HEK293 (cell line): ENCODE data around the gene CNTN2.

Source experiments
- CTCF ChIA-PET: fragments of 350-600 bp; formaldehyde crosslinking; extraction: SDS; loops from one replicate; lab custom pipeline; 2021; ENCODE audit warnings: antibody characterized with exemption; lab: Yijun Ruan, JAX
- POLR2A ChIA-PET: fragments of 300-600 bp; formaldehyde crosslinking; extraction: SDS; loops from one replicate; lab custom pipeline; 2020; ENCODE audit warnings: antibody characterized with exemption, inconsistent platforms; lab: Yijun Ruan, JAX
- H3K27ac ChIP-seq: fragments of 200-500 bp; sonication (Bioruptor generic); 2 replicates; pipeline ENCODE4 v1.5.1; 2014; ENCODE audit warnings: low read depth, low read length, control low read depth, inconsistent platforms; ENCODE audit errors: extremely low read depth
- H3K36me3 ChIP-seq, 2 experiments: fragments of 200-500 bp in 1 of 2; sonication (Bioruptor generic) in 1 of 2; 1 replicate in 1 of 2; 2 replicates in 1 of 2; pipeline ENCODE4 v1.5.1; 2014 to 2017; ENCODE audit warnings: inconsistent platforms in 2 of 2, low read length in 2 of 2; ENCODE audit not compliant: control insufficient read depth in 2 of 2, insufficient read depth in 1 of 2
- H3K4me1 ChIP-seq: fragments of 200-500 bp; sonication (Bioruptor generic); 2 replicates; pipeline ENCODE4 v1.5.1; 2014; ENCODE audit warnings: mild to moderate bottlenecking, low read length, inconsistent platforms; ENCODE audit not compliant: control insufficient read depth, insufficient read depth
- H3K4me3 ChIP-seq: 2 replicates; pipeline ENCODE4 v1.5.1; 2011; ENCODE audit warnings: low read depth, mild to moderate bottlenecking, control low read depth, low read length, moderate library complexity
- H3K9me3 ChIP-seq: fragments of 200-500 bp; sonication (Bioruptor generic); 2 replicates; pipeline ENCODE4 v1.5.1; 2014; ENCODE audit warnings: low read depth, low read length, inconsistent platforms; ENCODE audit not compliant: control insufficient read depth, insufficient read depth
- KLF16 ChIP-seq: fragments of 450-650 bp; formaldehyde crosslinking; IDR thresholded peaks from 2 replicates; pipeline ENCODE4 v1.5.1; 2017; ENCODE audit warnings: missing biosample characterization, missing genetic modification characterization
- KLF7 ChIP-seq: fragments of 450-650 bp; formaldehyde crosslinking; IDR thresholded peaks from 2 replicates; pipeline ENCODE4 v1.5.1; 2016; ENCODE audit warnings: missing biosample characterization, missing genetic modification characterization, borderline replicate concordance
- TCF7L2 ChIP-seq: IDR thresholded peaks from 2 replicates; pipeline ENCODE4 v1.6.1; 2011; ENCODE audit warnings: low read depth, mild to moderate bottlenecking, inconsistent platforms, low read length, moderate library complexity, borderline replicate concordance
- ZBTB48 ChIP-seq: fragments of 450-650 bp; formaldehyde crosslinking; IDR thresholded peaks from 2 replicates; pipeline ENCODE4 v1.5.1; 2016; ENCODE audit warnings: missing biosample characterization, missing genetic modification characterization
- ZBTB7A ChIP-seq: fragments of 450-650 bp; formaldehyde crosslinking; IDR thresholded peaks from 2 replicates; pipeline ENCODE4 v1.5.1; 2016; ENCODE audit warnings: low read depth, missing biosample characterization, missing genetic modification characterization
- ZFP41 ChIP-seq: fragments of 450-650 bp; formaldehyde crosslinking; IDR thresholded peaks from 2 replicates; pipeline ENCODE4 v1.5.1; 2016; ENCODE audit warnings: missing biosample characterization, missing genetic modification characterization, borderline replicate concordance
- ZNF112 ChIP-seq: fragments of 450-650 bp; formaldehyde crosslinking; IDR thresholded peaks from 2 replicates; pipeline ENCODE4 v1.5.0; 2017; ENCODE audit warnings: missing biosample characterization, missing genetic modification characterization
- ZNF155 ChIP-seq: fragments of 450-650 bp; formaldehyde crosslinking; IDR thresholded peaks from 2 replicates; pipeline ENCODE4 v1.5.1; 2016; ENCODE audit warnings: missing biosample characterization, missing genetic modification characterization
- ZNF248 ChIP-seq: fragments of 450-650 bp; formaldehyde crosslinking; IDR thresholded peaks from 2 replicates; pipeline ENCODE4 v1.5.1; 2017; ENCODE audit warnings: missing biosample characterization, missing genetic modification characterization
- ZNF341 ChIP-seq: fragments of 450-650 bp; formaldehyde crosslinking; IDR thresholded peaks from 2 replicates; pipeline ENCODE4; 2016; ENCODE audit warnings: low read depth, missing biosample characterization, missing genetic modification characterization
- TF ChIP-seq, protein P1 (sequence below): fragments of 450-650 bp; formaldehyde crosslinking; IDR thresholded peaks from 2 replicates; pipeline ENCODE4 v1.5.1; 2016; ENCODE audit warnings: missing biosample characterization, missing genetic modification characterization
- TF ChIP-seq, protein P2 (sequence below): fragments of 450-650 bp; formaldehyde crosslinking; IDR thresholded peaks from 2 replicates; pipeline ENCODE4 v1.5.1; 2016; ENCODE audit warnings: missing biosample characterization, missing genetic modification characterization
- TF ChIP-seq, protein P3 (sequence below): fragments of 450-650 bp; formaldehyde crosslinking; IDR thresholded peaks from 2 replicates; pipeline ENCODE4 v1.5.1; 2016; ENCODE audit warnings: missing biosample characterization, missing genetic modification characterization, borderline replicate concordance
- TF ChIP-seq, protein P4 (sequence below): fragments of 450-650 bp; formaldehyde crosslinking; IDR thresholded peaks from 2 replicates; pipeline ENCODE4 v1.5.1; 2016; ENCODE audit warnings: missing biosample characterization, missing genetic modification characterization
- TF ChIP-seq, protein P5 (sequence below): fragments of 450-650 bp; formaldehyde crosslinking; IDR thresholded peaks from 2 replicates; pipeline ENCODE4 v1.5.1; 2016; ENCODE audit warnings: missing biosample characterization, missing genetic modification characterization
- TF ChIP-seq, protein P6 (sequence below): fragments of 450-650 bp; formaldehyde crosslinking; IDR thresholded peaks from 2 replicates; pipeline ENCODE4 v1.5.1; 2016; ENCODE audit warnings: missing biosample characterization, missing genetic modification characterization

The CNTN2 gene

DNA sequence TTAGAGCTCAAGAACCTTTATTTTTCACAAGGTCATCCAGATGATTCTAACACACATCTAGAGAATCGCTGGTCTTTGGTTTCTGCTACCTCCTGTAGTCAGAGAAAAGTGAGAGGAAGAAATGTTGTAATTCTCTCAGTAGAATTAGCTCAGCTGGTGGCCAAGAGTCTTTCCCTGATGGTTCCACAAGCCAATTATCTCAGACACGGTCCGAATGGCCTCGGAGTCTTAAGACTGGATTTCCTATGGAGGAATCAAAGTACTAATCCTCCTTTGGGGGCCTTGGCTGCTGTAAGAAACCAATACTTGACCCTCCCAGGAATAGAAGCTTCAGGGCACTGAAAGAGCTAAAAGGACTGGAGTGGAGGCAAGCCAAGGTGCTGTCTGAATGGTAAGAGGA, 39.4 kb downstream of the CNTN2 start (continued):
- TF ChIP-seq, protein P1, sequence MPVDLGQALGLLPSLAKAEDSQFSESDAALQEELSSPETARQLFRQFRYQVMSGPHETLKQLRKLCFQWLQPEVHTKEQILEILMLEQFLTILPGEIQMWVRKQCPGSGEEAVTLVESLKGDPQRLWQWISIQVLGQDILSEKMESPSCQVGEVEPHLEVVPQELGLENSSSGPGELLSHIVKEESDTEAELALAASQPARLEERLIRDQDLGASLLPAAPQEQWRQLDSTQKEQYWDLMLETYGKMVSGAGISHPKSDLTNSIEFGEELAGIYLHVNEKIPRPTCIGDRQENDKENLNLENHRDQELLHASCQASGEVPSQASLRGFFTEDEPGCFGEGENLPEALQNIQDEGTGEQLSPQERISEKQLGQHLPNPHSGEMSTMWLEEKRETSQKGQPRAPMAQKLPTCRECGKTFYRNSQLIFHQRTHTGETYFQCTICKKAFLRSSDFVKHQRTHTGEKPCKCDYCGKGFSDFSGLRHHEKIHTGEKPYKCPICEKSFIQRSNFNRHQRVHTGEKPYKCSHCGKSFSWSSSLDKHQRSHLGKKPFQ (tag by site-specific recombination), result no peak
- TF ChIP-seq ZFP41 (tag by site-specific recombination), result no peak
- no peak for TF ChIP-seq ZNF155 (tag by site-specific recombination)
- TF ChIP-seq, protein P2, sequence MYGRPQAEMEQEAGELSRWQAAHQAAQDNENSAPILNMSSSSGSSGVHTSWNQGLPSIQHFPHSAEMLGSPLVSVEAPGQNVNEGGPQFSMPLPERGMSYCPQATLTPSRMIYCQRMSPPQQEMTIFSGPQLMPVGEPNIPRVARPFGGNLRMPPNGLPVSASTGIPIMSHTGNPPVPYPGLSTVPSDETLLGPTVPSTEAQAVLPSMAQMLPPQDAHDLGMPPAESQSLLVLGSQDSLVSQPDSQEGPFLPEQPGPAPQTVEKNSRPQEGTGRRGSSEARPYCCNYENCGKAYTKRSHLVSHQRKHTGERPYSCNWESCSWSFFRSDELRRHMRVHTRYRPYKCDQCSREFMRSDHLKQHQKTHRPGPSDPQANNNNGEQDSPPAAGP (tag by site-specific recombination), result no peak
- no peak for TF ChIP-seq ZBTB7A
- TF ChIP-seq KLF16, result no peak
- no peak for TF ChIP-seq ZNF112 (tag by site-specific recombination)
- TF ChIP-seq KLF7, result no peak
- TF ChIP-seq, protein P3, sequence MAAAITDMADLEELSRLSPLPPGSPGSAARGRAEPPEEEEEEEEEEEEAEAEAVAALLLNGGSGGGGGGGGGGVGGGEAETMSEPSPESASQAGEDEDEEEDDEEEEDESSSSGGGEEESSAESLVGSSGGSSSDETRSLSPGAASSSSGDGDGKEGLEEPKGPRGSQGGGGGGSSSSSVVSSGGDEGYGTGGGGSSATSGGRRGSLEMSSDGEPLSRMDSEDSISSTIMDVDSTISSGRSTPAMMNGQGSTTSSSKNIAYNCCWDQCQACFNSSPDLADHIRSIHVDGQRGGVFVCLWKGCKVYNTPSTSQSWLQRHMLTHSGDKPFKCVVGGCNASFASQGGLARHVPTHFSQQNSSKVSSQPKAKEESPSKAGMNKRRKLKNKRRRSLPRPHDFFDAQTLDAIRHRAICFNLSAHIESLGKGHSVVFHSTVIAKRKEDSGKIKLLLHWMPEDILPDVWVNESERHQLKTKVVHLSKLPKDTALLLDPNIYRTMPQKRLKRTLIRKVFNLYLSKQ (tag by site-specific recombination), result no peak
- TF ChIP-seq, protein P4, sequence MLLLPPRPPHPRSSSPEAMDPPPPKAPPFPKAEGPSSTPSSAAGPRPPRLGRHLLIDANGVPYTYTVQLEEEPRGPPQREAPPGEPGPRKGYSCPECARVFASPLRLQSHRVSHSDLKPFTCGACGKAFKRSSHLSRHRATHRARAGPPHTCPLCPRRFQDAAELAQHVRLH (tag by site-specific recombination), result no peak
- TF ChIP-seq TCF7L2, result no peak

DNA sequence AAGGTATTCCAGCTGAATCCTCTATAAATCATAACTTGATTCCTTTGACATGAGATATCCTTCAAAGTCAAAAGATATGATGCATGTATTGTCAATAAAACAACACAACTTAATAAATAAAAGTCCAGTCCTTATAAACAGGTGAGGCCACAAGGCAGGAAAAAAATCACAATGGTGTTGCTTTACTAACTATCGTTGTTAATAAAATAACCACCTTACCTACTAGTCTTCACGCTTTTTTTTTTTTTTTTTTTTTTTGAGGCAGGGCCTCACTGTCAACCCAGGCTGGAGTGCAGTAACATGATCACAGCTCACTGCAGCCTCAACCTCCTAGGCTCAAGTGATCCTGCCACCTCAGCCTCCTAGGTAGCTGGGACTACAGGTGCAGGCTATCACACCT, 41.3 kb downstream of the CNTN2 start, which contains the start of gene TMEM81:
TMEM81 (minus strand) TSS at position 101 of the 400 bp plus-strand sequence. CDS start 140 bp downstream, outside the sequence.
- TF ChIP-seq, protein P5, sequence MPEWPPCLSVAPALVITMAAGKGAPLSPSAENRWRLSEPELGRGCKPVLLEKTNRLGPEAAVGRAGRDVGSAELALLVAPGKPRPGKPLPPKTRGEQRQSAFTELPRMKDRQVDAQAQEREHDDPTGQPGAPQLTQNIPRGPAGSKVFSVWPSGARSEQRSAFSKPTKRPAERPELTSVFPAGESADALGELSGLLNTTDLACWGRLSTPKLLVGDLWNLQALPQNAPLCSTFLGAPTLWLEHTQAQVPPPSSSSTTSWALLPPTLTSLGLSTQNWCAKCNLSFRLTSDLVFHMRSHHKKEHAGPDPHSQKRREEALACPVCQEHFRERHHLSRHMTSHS, result no peak
- TF ChIP-seq, protein P6, sequence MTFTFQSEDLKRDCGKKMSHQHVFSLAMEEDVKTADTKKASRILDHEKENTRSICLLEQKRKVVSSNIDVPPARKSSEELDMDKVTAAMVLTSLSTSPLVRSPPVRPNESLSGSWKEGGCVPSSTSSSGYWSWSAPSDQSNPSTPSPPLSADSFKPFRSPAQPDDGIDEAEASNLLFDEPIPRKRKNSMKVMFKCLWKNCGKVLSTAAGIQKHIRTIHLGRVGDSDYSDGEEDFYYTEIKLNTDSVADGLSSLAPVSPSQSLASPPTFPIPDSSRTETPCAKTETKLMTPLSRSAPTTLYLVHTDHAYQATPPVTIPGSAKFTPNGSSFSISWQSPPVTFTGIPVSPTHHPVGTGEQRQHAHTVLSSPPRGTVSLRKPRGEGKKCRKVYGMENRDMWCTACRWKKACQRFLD, result no peak
- no peaks in the 10 kb centered on the region for H3K4me1 ChIP-seq
- CTCF ChIA-PET, result interaction anchor here (0.7 to 2.7 kb wide), 2 partner anchors 23 to 216 kb away, joined by 3 to 12 read pairs; no protein-coding TSS in a partner anchor
- POLR2A ChIA-PET, result no interaction called here
- H3K9me3 ChIP-seq, result no peaks in the 10 kb centered on the region
- peaks cover 16 to 53% of the 10 kb centered on the region in 2 experiments for H3K36me3 ChIP-seq
- no peak within 1 kb of the TSS for H3K4me3 ChIP-seq
- H3K27ac ChIP-seq, result no peak within 1 kb of the TSS

DNA sequence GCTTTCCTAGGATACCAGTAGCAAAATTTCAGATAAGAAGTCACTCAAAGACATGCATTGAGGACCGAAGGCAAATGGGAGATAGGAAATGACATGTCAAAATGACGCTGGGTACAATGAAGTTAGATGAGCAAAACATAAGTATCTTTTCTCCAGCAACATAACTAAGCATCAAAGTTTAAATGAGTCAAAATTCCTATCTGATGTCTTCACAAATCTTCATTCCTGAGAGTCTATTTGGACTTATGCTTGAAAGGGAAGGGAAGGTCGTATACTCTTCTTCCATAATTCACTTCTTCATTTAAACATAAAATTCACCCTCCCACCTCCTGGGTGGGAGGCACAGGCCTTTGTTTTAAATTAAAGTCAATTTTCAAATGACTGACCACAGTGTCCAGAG, 45.3 kb downstream of the CNTN2 start:
- Histone ChIP-seq H3K27ac (no peak overlapping the region), H3K36me3 (peaks cover 22 to 86% of the 10 kb centered on the region in 2 experiments), H3K4me1 (no peaks in the 10 kb centered on the region), H3K9me3 (no peaks in the 10 kb centered on the region), H3K4me3 (no peak overlapping the region)
- TF ChIP-seq ZBTB48 (tag by site-specific recombination) (no peak), ZNF248 (tag by site-specific recombination) (no peak), ZNF341 (tag by site-specific recombination) (no peak)
- ChIA-PET CTCF (interaction anchor here (0.5 to 3.5 kb wide), 5 partner anchors 26 to 380 kb away, joined by 3 to 13 read pairs (median 4); no protein-coding TSS in a partner anchor), POLR2A (no interaction called here)
